Natural killer cell treated with Interleukin-12 subunit alpha and Interleukin-12 subunit beta and Interleukin-15 and Interleukin-18, amount 100 ng/mL, for 72 hours (primary cell): Measurements from ENCODE around the gene NAGS. TPM values are rescaled to one million over a fixed set of nuclear protein-coding genes. Genes with fewer than 3 reads are reported as not detected.
"Not testable (repeated sequence)": the region's sequence is repeated elsewhere in the genome, so short reads cannot be mapped to it uniquely, and the experiment has no call there.

Source experiments
- ATAC-seq, 2 donors: fragments of 150-1000 bp; cut with Tn5 transposase in 1 of 2; sonication (Bioruptor Pico), chemical (Tn5 transposase) in 1 of 2; 2 replicates each; pipeline ENCODE4 v1.10.0; 2021
- DNase-seq: peaks from one replicate; pipeline ENCODE4 v3.0.0; 2022; ENCODE audit warnings: low spot score
- H3K27ac Mint-ChIP-seq, 2 donors: 1 replicate in 1 of 2; 2 replicates in 1 of 2; pipeline ENCODE4 v1.8.0; 2022; ENCODE audit warnings: mixed read lengths in 2 of 2, mild to moderate bottlenecking in 1 of 2, moderate library complexity in 1 of 2
- H3K27me3 Mint-ChIP-seq, 2 donors: 1 replicate in 1 of 2; 2 replicates in 1 of 2; pipeline ENCODE4 v1.8.0; 2022; ENCODE audit warnings: mixed read lengths in 2 of 2
- H3K36me3 Mint-ChIP-seq: one replicate; pipeline ENCODE4 v1.8.0; 2022; ENCODE audit warnings: mixed read lengths
- H3K4me1 Mint-ChIP-seq, 2 donors: 1 replicate in 1 of 2; 2 replicates in 1 of 2; pipeline ENCODE4 v1.8.0; 2022; ENCODE audit warnings: low read depth in 2 of 2, mixed read lengths in 2 of 2, mild to moderate bottlenecking in 1 of 2
- H3K4me3 Mint-ChIP-seq: one replicate; pipeline ENCODE4 v1.8.0; 2022; ENCODE audit warnings: mixed read lengths
- H3K9me3 Mint-ChIP-seq: 2 replicates; pipeline ENCODE4 v1.8.0; 2022; ENCODE audit warnings: mixed read lengths
- total RNA-seq, 2 donors: library from RNA; stranded (reverse); gene quantifications; one replicate each; pipeline ENCODE4 v1.2.3, GENCODE V29; 2022

NAGS gene, protein sequence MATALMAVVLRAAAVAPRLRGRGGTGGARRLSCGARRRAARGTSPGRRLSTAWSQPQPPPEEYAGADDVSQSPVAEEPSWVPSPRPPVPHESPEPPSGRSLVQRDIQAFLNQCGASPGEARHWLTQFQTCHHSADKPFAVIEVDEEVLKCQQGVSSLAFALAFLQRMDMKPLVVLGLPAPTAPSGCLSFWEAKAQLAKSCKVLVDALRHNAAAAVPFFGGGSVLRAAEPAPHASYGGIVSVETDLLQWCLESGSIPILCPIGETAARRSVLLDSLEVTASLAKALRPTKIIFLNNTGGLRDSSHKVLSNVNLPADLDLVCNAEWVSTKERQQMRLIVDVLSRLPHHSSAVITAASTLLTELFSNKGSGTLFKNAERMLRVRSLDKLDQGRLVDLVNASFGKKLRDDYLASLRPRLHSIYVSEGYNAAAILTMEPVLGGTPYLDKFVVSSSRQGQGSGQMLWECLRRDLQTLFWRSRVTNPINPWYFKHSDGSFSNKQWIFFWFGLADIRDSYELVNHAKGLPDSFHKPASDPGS
- total RNA-seq = 1 to 10 TPM in 1 of 2 donors, under 1 TPM in 1; 0.70 to 1.9 TPM

DNA sequence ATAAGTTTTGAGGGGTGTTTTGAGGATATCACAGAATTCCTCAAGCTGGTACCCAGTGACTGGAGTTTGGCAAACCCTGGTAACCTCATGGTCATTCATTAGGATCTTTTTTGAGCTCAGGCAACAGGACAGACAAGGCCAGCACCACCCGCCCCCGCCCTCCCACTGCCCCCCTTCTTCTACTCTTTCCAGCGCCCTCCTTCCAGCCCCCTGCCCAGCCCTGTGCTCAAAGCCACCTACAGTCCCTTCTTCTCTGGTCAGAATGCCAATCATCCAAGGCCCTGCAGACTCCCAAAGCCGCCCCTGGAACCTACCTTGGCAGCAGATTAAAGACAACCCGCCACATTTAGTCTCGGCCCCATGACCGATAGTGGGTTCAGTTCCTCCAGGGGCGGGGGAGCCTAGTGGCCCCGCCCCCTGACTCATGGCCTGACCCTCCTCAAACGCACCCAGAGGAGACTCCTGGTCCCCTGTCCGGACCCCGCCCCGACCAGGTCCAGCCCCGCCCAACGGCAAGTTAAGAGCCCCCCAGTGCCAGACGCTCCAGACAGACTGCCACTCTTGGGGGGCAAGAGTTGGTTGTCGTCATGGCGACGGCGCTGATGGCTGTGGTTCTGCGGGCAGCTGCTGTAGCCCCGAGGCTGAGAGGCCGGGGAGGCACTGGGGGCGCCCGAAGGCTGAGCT is at the start of gene NAGS:
TSS of gene NAGS (plus strand) at position 546 of the 684 bp plus-strand sequence. CDS start at position 588, 42 bp downstream.
- H3K36me3 Mint-ChIP-seq = no peaks in the 10 kb centered on the region
- H3K27me3 Mint-ChIP-seq = peaks cover 0 to 12% of the 10 kb centered on the region in 2 donors
- ATAC-seq (no peak), DNase-seq (no peak)
- no peak within 1 kb of the TSS for H3K4me3 Mint-ChIP-seq
- H3K27ac Mint-ChIP-seq = no peak within 1 kb of the TSS
- no peaks in the 10 kb centered on the region for H3K9me3 Mint-ChIP-seq
- H3K4me1 Mint-ChIP-seq = peaks cover 15% of the 10 kb centered on the region in 2 donors

DNA sequence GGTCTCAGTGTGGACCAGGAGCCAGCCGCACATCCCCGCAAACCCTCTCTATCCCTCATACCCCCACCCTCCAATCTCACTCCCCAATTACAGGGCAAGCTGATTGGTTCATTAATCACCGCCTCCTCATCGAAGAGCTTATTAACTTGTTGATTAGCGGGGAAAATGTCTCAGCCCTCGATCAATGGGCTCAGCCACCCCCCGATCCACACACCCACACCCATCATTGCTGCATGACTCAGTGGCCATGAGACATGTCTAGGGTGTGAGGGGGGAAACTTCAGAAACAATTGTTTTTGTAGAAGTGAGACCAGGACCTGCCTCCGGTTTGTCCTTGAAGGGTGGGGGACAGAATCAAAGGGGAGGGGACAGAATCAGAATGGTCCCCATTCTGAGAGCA is 48.2 kb upstream of the NAGS start:
- no peak overlapping the region for H3K27ac Mint-ChIP-seq
- ATAC-seq = no peak
- H3K27me3 Mint-ChIP-seq = peaks cover 27 to 30% of the 10 kb centered on the region in 2 donors
- no peaks in the 10 kb centered on the region for H3K9me3 Mint-ChIP-seq
- peaks cover 0 to 2% of the 10 kb centered on the region in 2 donors for H3K4me1 Mint-ChIP-seq
- peak; percentile 35 for DNase-seq
- H3K4me3 Mint-ChIP-seq = no peak overlapping the region
- no peaks in the 10 kb centered on the region for H3K36me3 Mint-ChIP-seq

DNA sequence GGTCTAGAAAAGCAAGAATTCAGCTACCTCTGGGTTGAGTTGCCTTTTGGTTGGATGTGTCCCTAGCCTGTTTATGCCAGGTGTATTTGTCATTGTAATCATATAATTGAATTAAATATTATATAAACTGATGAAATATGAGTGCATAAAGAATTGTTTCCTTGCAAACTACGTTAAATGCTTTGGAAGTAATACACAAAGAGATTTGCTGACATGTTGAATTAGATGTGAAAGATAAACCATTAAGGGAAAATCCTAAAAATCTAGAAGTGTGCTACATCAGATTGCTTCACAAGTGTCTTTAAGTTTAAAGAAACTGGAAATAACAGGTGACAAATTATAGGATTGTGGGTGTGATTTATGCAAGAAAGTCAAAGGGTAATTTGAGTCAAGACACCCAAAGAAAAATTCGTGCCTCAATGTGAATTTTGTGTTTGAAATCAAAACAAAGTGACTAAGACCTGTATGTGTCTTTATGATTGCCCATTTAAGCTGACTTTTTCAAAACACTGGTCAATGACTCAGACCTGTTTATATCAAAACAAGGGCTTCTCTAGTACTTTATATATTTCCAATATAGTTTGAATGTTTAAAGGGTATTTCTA is 45.6 kb upstream of the NAGS start:
- H3K27me3 Mint-ChIP-seq = peaks cover 24 to 32% of the 10 kb centered on the region in 2 donors
- ATAC-seq = no peak
- H3K4me3 Mint-ChIP-seq = no peak overlapping the region
- H3K36me3 Mint-ChIP-seq = no peaks in the 10 kb centered on the region
- no peak for DNase-seq
- no peak overlapping the region for H3K27ac Mint-ChIP-seq
- no peaks in the 10 kb centered on the region for H3K9me3 Mint-ChIP-seq
- no peaks in the 10 kb centered on the region for H3K4me1 Mint-ChIP-seq

DNA sequence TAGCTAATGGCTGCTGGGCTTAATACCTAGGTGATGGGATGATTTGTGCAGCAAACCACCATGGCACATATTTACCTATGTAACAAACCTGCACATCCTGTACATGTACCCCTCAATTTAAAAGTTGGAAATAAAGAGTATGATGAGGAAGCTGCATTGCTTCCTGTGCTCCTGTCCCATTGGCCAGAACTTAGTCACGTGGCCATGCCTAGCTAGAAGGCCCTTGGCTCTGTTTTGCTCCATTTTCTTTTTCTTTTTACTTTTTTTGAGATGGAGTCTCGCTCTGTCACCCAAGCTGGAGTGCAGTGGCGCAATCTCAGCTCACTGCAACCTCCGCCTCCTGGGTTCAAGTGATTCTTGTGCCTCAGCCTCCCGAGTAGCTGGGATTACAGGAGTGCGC is 43.1 kb upstream of the NAGS start:
- DNase-seq, H3K27ac Mint-ChIP-seq, H3K9me3 Mint-ChIP-seq, H3K4me1 Mint-ChIP-seq, ATAC-seq, H3K4me3 Mint-ChIP-seq, H3K36me3 Mint-ChIP-seq: not testable (repeated sequence)
- peaks cover 17 to 19% of the 10 kb centered on the region in 2 donors for H3K27me3 Mint-ChIP-seq

DNA sequence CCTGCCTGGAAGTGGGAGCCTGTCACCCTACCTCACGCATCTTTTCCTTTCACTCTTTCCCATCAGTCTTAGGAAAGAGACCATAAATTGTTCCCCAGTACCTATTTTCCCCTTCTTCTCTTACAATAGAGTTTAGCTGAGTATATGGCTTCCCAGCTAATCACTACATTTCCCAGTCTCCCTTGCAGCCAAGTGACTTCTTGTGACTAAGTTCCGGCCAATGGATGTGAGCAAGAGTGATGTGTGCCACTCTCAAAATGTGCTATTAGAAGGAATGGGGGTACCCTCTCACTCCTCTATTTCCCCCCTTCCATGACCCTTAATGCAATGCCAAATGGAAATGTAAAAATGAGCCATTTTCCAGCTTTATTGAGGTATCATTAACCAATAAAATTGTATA is 42.5 kb upstream of the NAGS start:
- ATAC-seq = no peak

DNA sequence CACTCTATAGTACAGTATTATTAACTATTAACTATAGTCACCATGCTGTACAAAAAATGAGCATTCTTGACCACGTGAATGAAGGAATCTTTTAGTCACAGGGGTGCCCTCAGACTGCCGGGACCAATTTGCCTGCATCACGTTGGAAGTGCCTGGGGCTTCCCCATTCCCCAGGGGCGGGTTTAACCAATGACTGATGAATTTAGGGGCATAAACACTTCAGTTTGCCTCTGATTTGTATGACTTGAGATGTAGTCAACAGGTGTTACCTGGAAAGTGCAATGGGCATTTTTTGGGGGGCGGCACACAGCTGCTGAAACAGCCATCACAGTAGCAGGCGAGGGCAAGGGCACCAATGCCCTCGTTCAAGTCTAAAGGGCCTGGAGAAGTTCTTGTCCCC is 41.9 kb upstream of the NAGS start:
- Mint-ChIP-seq H3K36me3 (no peaks in the 10 kb centered on the region), H3K9me3 (no peaks in the 10 kb centered on the region), H3K27ac (no peak overlapping the region), H3K4me3 (no peak overlapping the region), H3K4me1 (no peaks in the 10 kb centered on the region), H3K27me3 (peaks cover 19 to 22% of the 10 kb centered on the region in 2 donors)
- ATAC-seq (no peak), DNase-seq (no peak)

More for the DNA sequence above, 42.5 kb upstream of the NAGS start:
- Mint-ChIP-seq H3K4me3 (no peak overlapping the region), H3K27me3 (peaks cover 17 to 19% of the 10 kb centered on the region in 2 donors), H3K9me3 (no peaks in the 10 kb centered on the region), H3K36me3 (no peaks in the 10 kb centered on the region), H3K27ac (no peak overlapping the region), H3K4me1 (no peaks in the 10 kb centered on the region)
- DNase-seq = no peak

DNA sequence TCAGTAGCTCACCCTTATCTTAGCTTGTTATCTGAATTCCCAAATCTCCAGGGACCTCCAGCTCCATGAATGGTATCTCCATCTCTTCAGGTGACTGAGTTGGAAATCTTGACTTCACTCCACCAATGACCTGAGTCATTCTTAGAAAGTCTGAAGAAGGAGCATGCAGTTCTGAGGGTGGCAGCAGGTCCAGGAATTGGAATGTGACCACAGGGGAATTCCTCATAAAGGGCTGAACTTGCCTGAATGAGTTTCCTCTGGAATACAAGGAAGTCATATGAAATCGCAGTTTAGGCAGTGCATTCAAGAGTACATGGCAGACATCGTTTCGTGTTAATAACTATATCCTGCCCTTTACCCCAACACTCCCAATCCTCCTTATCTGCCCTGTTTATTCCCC is 38.1 kb upstream of the NAGS start:
- Mint-ChIP-seq H3K4me1 (no peaks in the 10 kb centered on the region), H3K4me3 (no peak overlapping the region), H3K9me3 (no peaks in the 10 kb centered on the region), H3K27me3 (peaks cover 21 to 23% of the 10 kb centered on the region in 2 donors), H3K27ac (no peak overlapping the region), H3K36me3 (no peaks in the 10 kb centered on the region)
- ATAC-seq (no peak), DNase-seq (no peak)

DNA sequence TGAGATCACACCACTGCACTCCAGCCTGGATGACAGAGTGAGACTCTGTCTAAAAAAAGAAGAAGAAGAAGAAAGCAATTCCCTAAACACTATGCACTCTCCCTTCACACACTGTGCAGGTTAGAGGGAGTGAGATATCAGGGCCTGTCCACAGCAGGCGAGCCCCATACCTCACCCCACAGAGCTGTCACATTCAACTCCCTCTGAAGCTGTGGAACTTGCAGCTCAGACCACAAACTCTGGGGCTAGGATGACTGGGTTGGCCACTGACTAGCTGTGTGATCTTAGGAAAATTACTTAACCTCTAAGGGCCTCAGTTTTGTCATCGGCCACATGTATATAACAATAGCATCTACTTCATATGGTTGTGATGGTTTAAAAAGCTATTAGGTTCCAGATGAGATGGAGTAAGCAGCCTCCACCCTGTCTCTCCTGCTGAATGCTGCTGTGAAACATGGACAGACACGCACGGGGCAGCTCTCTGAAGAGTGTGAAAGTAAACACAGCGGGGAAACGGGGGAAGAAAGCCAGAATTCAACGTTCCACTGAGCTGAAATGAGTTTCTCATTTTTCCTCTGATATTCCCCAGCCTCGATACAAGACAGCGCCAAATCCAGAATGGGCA is 37.1 kb upstream of the NAGS start:
- no peak for DNase-seq
- no peaks in the 10 kb centered on the region for H3K4me1 Mint-ChIP-seq
- no peak overlapping the region for H3K4me3 Mint-ChIP-seq
- H3K27ac Mint-ChIP-seq = no peak overlapping the region
- peaks cover 19% of the 10 kb centered on the region in 2 donors for H3K27me3 Mint-ChIP-seq
- no peaks in the 10 kb centered on the region for H3K36me3 Mint-ChIP-seq
- ATAC-seq = peak in 1 of 2 donors; percentile 59
- no peaks in the 10 kb centered on the region for H3K9me3 Mint-ChIP-seq

DNA sequence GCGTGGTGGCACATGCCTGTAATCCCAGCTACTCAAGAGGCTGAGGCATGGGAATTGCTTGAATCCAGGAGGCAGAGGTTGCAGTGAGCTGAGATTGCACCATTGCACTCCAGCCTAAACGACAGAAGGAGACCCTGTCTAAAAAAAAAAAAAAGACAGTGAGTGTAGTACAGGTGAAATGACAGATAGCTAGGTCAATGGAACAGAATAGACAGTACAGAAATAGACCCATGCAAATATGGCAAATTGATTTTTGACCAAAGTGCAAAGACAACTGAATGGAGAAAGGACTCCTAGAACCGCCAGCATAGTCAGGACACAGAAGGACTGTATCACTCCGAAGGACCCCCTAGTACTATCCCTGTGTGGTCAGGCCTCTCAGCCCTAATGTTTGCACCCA is 34.1 kb upstream of the NAGS start:
- peaks cover 8 to 10% of the 10 kb centered on the region in 2 donors for H3K27me3 Mint-ChIP-seq
- no peak for ATAC-seq
- no peak overlapping the region for H3K27ac Mint-ChIP-seq
- no peak for DNase-seq
- no peaks in the 10 kb centered on the region for H3K36me3 Mint-ChIP-seq
- no peaks in the 10 kb centered on the region for H3K4me1 Mint-ChIP-seq
- H3K4me3 Mint-ChIP-seq = no peak overlapping the region
- no peaks in the 10 kb centered on the region for H3K9me3 Mint-ChIP-seq

DNA sequence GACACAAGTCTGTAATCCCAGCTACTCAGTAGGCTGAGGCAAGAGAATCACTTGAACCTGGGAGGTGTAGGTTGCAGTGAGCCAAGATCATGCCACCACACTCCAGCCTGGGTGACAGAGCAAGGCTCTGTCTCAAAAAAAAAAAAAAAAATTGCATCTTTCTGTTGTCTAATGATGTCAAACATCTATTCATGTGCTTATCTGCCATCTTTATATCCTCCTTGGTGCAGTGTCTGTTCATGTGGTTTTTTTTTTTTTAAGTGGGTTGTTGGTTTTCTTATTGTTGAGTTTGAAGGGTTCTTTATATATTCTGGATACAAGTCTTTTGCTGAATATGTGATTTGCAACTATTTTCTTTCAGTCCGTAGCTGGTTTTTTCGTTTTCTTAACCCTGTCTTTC is 33.0 kb upstream of the NAGS start:
- not testable (repeated sequence) for H3K27me3 Mint-ChIP-seq, H3K27ac Mint-ChIP-seq, ATAC-seq, H3K4me3 Mint-ChIP-seq, H3K9me3 Mint-ChIP-seq, H3K4me1 Mint-ChIP-seq, H3K36me3 Mint-ChIP-seq, DNase-seq

DNA sequence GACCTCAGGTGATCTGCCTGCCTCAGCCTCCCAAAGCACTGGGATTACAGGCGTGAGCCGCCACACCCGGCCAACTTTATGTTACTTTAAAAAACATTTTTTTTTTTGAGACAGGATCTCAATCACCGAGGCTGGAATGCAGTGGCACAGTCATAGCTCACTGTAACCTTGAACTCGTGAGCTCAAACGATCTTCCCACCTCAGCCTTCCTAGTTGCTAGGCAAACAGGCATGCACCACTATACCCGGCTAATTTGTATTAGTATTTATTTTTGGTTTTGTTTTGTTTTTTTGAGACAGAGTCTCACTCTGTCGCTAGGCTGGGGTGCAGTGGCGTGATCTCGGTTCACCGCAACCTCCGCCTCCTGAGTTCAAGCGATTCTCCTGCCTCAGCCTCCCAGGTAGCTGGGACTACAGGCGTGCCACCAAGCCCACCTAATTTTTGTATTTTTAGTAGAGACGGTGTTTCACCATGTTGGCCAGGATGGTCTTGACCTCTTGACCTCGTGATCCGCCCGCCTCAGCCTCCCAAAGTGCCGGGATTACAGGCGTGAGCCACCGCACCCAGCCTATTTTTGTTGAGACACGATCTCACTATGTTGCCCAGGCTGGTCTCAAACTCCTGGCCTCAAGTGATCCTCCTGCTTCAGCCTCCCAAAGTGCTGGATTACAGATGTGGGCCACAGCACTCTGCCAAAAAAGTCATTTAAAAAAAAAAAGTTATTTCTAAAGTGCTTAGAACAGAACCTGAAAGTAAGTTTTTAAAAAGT is 31.8 kb upstream of the NAGS start:
- H3K9me3 Mint-ChIP-seq, H3K4me1 Mint-ChIP-seq, H3K27me3 Mint-ChIP-seq, H3K36me3 Mint-ChIP-seq, H3K4me3 Mint-ChIP-seq, ATAC-seq, H3K27ac Mint-ChIP-seq, DNase-seq: not testable (repeated sequence)

DNA sequence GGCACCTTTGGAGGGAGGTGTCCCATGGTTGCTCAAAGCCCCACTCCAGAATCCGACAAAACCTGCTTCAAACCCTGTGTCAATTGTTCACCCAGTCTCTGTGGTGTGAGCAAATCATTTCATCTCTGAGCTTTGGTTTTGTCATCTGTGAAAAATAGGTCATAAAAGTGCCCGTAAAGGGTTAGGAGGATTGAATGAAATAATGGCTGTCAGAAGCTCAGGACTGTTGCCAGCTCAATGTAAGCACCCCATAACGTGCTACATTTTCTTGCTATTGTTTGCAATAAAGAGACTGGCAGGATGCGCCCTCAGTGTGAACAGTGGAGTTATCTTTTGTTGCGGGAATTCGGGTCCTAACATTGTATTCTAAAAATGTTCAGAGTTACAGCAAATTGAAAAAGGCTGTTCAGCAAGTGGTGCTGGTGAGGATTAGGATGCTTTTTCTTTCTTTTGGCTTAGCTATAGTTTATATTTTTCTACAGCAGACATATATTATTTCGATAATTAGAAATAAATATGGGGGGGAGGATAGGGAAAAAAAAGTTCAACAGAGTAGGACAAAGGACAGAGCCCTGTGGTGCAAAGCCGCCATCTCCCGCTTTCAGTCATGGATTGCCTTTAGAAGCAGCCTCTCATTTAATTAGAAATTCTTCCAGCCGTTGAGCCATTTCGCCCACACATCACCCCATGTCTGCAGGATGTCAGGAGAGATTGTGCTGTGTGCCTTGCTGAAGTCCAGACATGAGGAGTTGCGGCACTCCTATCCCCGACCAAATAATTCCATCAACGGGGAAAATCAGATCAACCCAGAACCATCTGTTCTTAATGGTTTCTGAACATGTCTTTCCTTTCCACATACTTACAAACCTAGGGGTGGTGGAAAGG is 29.8 kb upstream of the NAGS start:
- peaks cover 6 to 18% of the 10 kb centered on the region in 2 donors for H3K27me3 Mint-ChIP-seq
- no peaks in the 10 kb centered on the region for H3K9me3 Mint-ChIP-seq
- no peak overlapping the region for H3K27ac Mint-ChIP-seq
- H3K36me3 Mint-ChIP-seq = no peaks in the 10 kb centered on the region
- H3K4me3 Mint-ChIP-seq = no peak overlapping the region
- DNase-seq = no peak
- no peaks in the 10 kb centered on the region for H3K4me1 Mint-ChIP-seq
- no peak for ATAC-seq
